GM23338 (cell line): ENCODE results near the gene CYS1. TPM values are rescaled to one million over a fixed set of nuclear protein-coding genes. Genes with fewer than 3 reads are reported as not detected.

ENCODE experiments used
- ATAC-seq: fragments of 200-7000 bp; cut with Tn5 transposase; 3 replicates; pipeline ENCODE4 v1.9.1; 2020
- DNase-seq: peaks from one replicate; pipeline ENCODE4 v3.0.0-alpha.2; 2015; ENCODE audit warnings: low spot score
- H2AFZ ChIP-seq: fragments of 200-600 bp; sonication (generic); 2 replicates; pipeline ENCODE4 v1.8.0; 2016; ENCODE audit warnings: antibody characterized with exemption, mild to moderate bottlenecking, moderate library complexity
- H3F3A ChIP-seq: fragments of 200-600 bp; sonication (generic); replicated peaks from 2 replicates; pipeline ENCODE4 v1.8.0; 2017; ENCODE audit warnings: antibody characterized with exemption, mixed run types, low read depth
- H3K27ac ChIP-seq: fragments of 200-600 bp; sonication (generic); 2 replicates; pipeline ENCODE4 v1.6.1; 2016; ENCODE audit warnings: low read depth
- H3K27me3 ChIP-seq: fragments of 200-600 bp; sonication (generic); 2 replicates; pipeline ENCODE4 v1.8.0; 2016; ENCODE audit warnings: mild to moderate bottlenecking, mixed run types, moderate library complexity; ENCODE audit not compliant: insufficient read depth
- H3K36me3 ChIP-seq: fragments of 200-600 bp; sonication (generic); 2 replicates; pipeline ENCODE4 v1.8.0; 2016; ENCODE audit warnings: mild to moderate bottlenecking; ENCODE audit not compliant: insufficient read depth
- H3K4me1 ChIP-seq: fragments of 200-600 bp; sonication (generic); 2 replicates; pipeline ENCODE4 v1.8.0; 2016; ENCODE audit warnings: mild to moderate bottlenecking, moderate library complexity; ENCODE audit not compliant: insufficient read depth
- H3K4me2 ChIP-seq: fragments of 200-600 bp; sonication (generic); 2 replicates; pipeline ENCODE4 v1.7.1; 2017; ENCODE audit warnings: mixed run types
- H3K4me3 ChIP-seq: fragments of 200-600 bp; sonication (generic); 2 replicates; pipeline ENCODE4 v1.6.1; 2016; ENCODE audit warnings: mixed run types
- H3K79me2 ChIP-seq: fragments of 200-600 bp; sonication (generic); replicated peaks from 2 replicates; pipeline ENCODE4 v1.8.0; 2017; ENCODE audit warnings: mild to moderate bottlenecking; ENCODE audit not compliant: insufficient read depth
- H3K9me2 ChIP-seq: fragments of 200-600 bp; sonication (generic); 2 replicates; pipeline ENCODE4 v1.8.0; 2017; ENCODE audit not compliant: insufficient read depth
- H4K20me1 ChIP-seq: fragments of 200-600 bp; sonication (generic); replicated peaks from 2 replicates; pipeline ENCODE4 v1.8.0; 2017; ENCODE audit warnings: mild to moderate bottlenecking; ENCODE audit not compliant: insufficient read depth
- H3K27ac Mint-ChIP-seq: 2 replicates; pipeline ENCODE4 v1.8.0; 2020; ENCODE audit warnings: inconsistent platforms, mild to moderate bottlenecking, moderate library complexity, mixed read lengths
- H3K27me3 Mint-ChIP-seq: 3 replicates; pipeline ENCODE4 v1.8.0; 2022; ENCODE audit warnings: low read depth, mild to moderate bottlenecking, moderate library complexity, mixed read lengths, inconsistent platforms; ENCODE audit not compliant: insufficient read depth, poor library complexity
- H3K36me3 Mint-ChIP-seq: 3 replicates; pipeline ENCODE4 v1.8.0; 2021; ENCODE audit warnings: low read depth, mild to moderate bottlenecking, inconsistent platforms, moderate library complexity, mixed read lengths
- H3K4me1 Mint-ChIP-seq: 3 replicates; pipeline ENCODE4 v1.8.0; 2020; ENCODE audit warnings: mild to moderate bottlenecking, inconsistent platforms, mixed read lengths
- H3K4me3 Mint-ChIP-seq: 3 replicates; pipeline ENCODE4 v1.8.0; 2021; ENCODE audit warnings: moderate library complexity, mild to moderate bottlenecking, inconsistent platforms, mixed read lengths
- H3K9me3 Mint-ChIP-seq: 3 replicates; pipeline ENCODE4 v1.8.0; 2020; ENCODE audit warnings: moderate library complexity, mild to moderate bottlenecking, inconsistent platforms, mixed read lengths
- CREB1 ChIP-seq: fragments of 250-450 bp; sonication (Bioruptor Pico); IDR thresholded peaks from 2 replicates; pipeline ENCODE4 v1.5.0; 2020; ENCODE audit warnings: low read depth, mild to moderate bottlenecking, moderate library complexity
- CTCF ChIP-seq, 2 experiments: fragments of 200-600 bp in 1 of 2; sonication (generic) in 1 of 2; conservative IDR thresholded peaks; 2 replicates each; pipeline versions ENCODE4 v1.5.1 to v1.6.1; 2016 to 2017; ENCODE audit warnings: antibody characterized with exemption in 2 of 2, low read depth in 2 of 2, mild to moderate bottlenecking in 2 of 2, moderate library complexity in 1 of 2
- ETS1 ChIP-seq: IDR thresholded peaks from 2 replicates; pipeline ENCODE4 v1.6.1; 2016; ENCODE audit warnings: antibody characterized with exemption
- EZH2 ChIP-seq: fragments of 200-600 bp; sonication (generic); IDR thresholded peaks from one replicate; pipeline ENCODE4 v1.8.0; 2017; ENCODE audit warnings: antibody characterized with exemption, mild to moderate bottlenecking, low read depth; ENCODE audit not compliant: unreplicated experiment
- EZH2phosphoT487 ChIP-seq: fragments of 200-600 bp; sonication (generic); IDR thresholded peaks from one replicate; pipeline ENCODE4 v1.8.1; 2018; ENCODE audit warnings: antibody characterized with exemption; ENCODE audit not compliant: unreplicated experiment
- JUNB ChIP-seq: IDR thresholded peaks from one replicate; pipeline ENCODE4 v1.6.1; 2016; ENCODE audit warnings: antibody characterized with exemption; ENCODE audit not compliant: unreplicated experiment
- NANOG ChIP-seq: IDR thresholded peaks from 2 replicates; pipeline ENCODE4 v1.6.1; 2016; ENCODE audit warnings: antibody characterized with exemption, borderline replicate concordance
- REST ChIP-seq: IDR thresholded peaks from one replicate; pipeline ENCODE4 v1.6.1; 2018; ENCODE audit warnings: antibody characterized with exemption; ENCODE audit not compliant: unreplicated experiment
- ZNF114 ChIP-seq: fragments of 250-450 bp; sonication (Bioruptor Pico); IDR thresholded peaks from 2 replicates; pipeline ENCODE4 v1.5.0; 2020; ENCODE audit warnings: mild to moderate bottlenecking, moderate library complexity
- ZNF462 ChIP-seq: fragments of 250-450 bp; sonication (Bioruptor Pico); IDR thresholded peaks from 2 replicates; pipeline ENCODE4 v1.5.0; 2020; ENCODE audit warnings: mild to moderate bottlenecking, moderate library complexity
- polyA plus RNA-seq: library from polyadenylated mRNA; unstranded; fragments of >200 nt; fragmentation: Nextera tagmentation; extraction: Ambion mirVana; gene quantifications from 2 replicates; pipeline ENCODE4 v1.2.1, GENCODE V29; 2016
- total RNA-seq: library from RNA; depleted of rRNA; stranded (reverse); fragments of >200 nt; shearing (Covaris generic); gene quantifications from 2 replicates; pipeline ENCODE4 v1.2.3, GENCODE V29; 2014

Gene CYS1
- total and polyA plus RNA-seq, 2 experiments from 2014 or later, result 0.31 to 0.32 TPM

GRCh38 chr2:10085668-10086059, 5.5 kb upstream of the CYS1 start:
- no peak overlapping the region for H2AFZ ChIP-seq
- TF ChIP-seq CTCF (conservative IDR thresholded peaks at IDR 0.05; ENCODE audit: low read depth in 2 of 2) (no peak), EZH2phosphoT487 (no peak), NANOG (no peak), EZH2 (no peak), ETS1 (no peak), CREB1 (CRISPR knock-in tag) (no peak), REST (no peak), ZNF462 (no peak), ZNF114 (CRISPR knock-in tag) (no peak), JUNB (no peak)
- DNase-seq (no peak), ATAC-seq (no peak)
- Mint-ChIP-seq H3K27ac (no peak overlapping the region), H3K36me3 (no peaks in the 10 kb centered on the region; the same call in 2 of the 3 replicates), H3K9me3 (no peaks in the 10 kb centered on the region), H3K4me3 (no peak overlapping the region), H3K27me3 (peaks cover 20% of the 10 kb centered on the region), H3K4me1 (peaks cover 21% of the 10 kb centered on the region)
- no peak overlapping the region for H3K4me3 ChIP-seq
- peaks cover 15% of the 10 kb centered on the region for H3K27me3 ChIP-seq
- no peaks in the 10 kb centered on the region for H3K9me2 ChIP-seq
- no peak overlapping the region for H3K4me2 ChIP-seq
- H3K36me3 ChIP-seq, result no peaks in the 10 kb centered on the region
- no peaks in the 10 kb centered on the region for H4K20me1 ChIP-seq
- no peaks in the 10 kb centered on the region for H3K79me2 ChIP-seq
- peaks cover 5% of the 10 kb centered on the region for H3K4me1 ChIP-seq
- H3F3A ChIP-seq, result no peaks in the 10 kb centered on the region
- H3K27ac ChIP-seq, result no peak overlapping the region
